ENCODE measurements around the gene SPRING1. TPM values are rescaled to one million over a fixed set of nuclear protein-coding genes. Genes with fewer than 3 reads are reported as not detected.
A peak's percentile ranks its signal among the peaks of the same experiment; 100 is the strongest.

The SPRING1 gene
- total and polyA plus RNA-seq, 2 of the 4 experiments (the other 2 are of a cell fraction): 12.4 to 14.0 TPM

DNA sequence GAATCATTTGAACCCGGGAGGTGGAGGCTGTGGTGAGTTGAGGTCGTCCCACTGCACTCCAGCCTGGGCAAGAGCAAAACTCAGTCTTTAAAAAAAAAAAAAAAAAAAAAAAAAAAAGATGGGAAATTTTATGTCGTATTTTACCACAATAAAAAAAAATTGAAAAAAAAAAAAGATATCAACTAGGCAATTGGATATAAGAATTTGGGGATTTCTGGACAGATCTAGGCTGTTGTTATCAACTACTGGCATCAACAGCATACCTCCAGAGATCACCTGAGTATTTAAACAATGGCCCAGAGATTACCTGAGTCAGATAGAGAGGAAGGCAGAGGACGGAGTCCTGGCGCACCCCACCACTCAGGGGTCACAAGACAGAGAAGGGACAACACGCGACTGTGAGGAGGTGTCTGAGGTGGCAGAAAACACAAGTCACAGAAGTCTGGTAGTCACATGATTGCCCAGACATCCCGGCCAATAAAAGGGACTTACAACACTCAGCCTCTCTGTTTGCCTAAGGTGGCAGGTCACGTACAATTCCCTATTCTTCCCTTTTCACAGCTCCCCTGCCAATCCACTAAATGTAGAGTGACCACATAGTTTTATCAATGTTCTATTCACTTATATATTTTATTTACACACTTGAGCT, 1.8 kb downstream of the SPRING1 start:
- Histone ChIP-seq H4K5ac (ENCODE audit: low read depth, low read length) (no peak overlapping the region), H2AK9ac (replicated peaks; ENCODE audit: low read depth, low read length, poor library complexity) (no peak overlapping the region), H2BK5ac (ENCODE audit: low read depth, low read length, poor library complexity, severe bottlenecking) (no peak overlapping the region), H2AK5ac (ENCODE audit: low read depth, low read length) (no peak overlapping the region), H2BK120ac (ENCODE audit: low read depth, low read length) (no peak overlapping the region), H3K9me1 (ENCODE audit: insufficient read depth, low read length) (peaks cover 8% of the 10 kb centered on the region), H3K79me1 (ENCODE audit: low read depth in 1 of 2, low read length in 2 of 2) (peaks cover 20 to 50% of the 10 kb centered on the region in 2 experiments; a peak in 3 of 4 replicates), H3K9me3 (ENCODE audit: control insufficient read depth, insufficient read depth, low read length) (no peaks in the 10 kb centered on the region), H4K8ac (ENCODE audit: low read depth in 2 of 2, low read length in 2 of 2) (no peak overlapping the region), H3K4me2 (ENCODE audit: low read depth, low read length) (peak overlapping the region; percentile 31; the same call in 1 of the 2 replicates), H3K27ac (ENCODE audit: insufficient read depth, low read length) (no peak overlapping the region), H3K4ac (ENCODE audit: low read depth, low read length) (no peak overlapping the region), H3K56ac (ENCODE audit: extremely low read depth, insufficient read depth, low read length) (no peak overlapping the region), H3K4me1 (ENCODE audit: control insufficient read depth, insufficient read depth, low read length) (peaks cover 2% of the 10 kb centered on the region; the same call in 1 of the 2 replicates), H3K36me3 (ENCODE audit: control insufficient read depth, insufficient read depth, low read length) (peaks cover 1% of the 10 kb centered on the region), H2BK20ac (ENCODE audit: low read depth, low read length) (no peak overlapping the region), H3K14ac (replicated peaks; ENCODE audit: low read depth, low read length) (no peak overlapping the region), H3K9ac (ENCODE audit: low read depth, low read length) (no peak overlapping the region), H3K23ac (ENCODE audit: low read depth, low read length) (0 out of 2 replicates have a peak overlapping the region, but pooled peaks have one; percentile 37), H3K27me3 (ENCODE audit: control insufficient read depth, insufficient read depth, low read length) (no peaks in the 10 kb centered on the region), H4K20me1 (ENCODE audit: insufficient read depth, low read length) (peaks cover 9% of the 10 kb centered on the region; the same call in 1 of the 2 replicates), H2BK15ac (ENCODE audit: low read depth, low read length) (no peak overlapping the region), H3K18ac (ENCODE audit: low read depth, low read length) (no peak overlapping the region), H2AFZ (replicated peaks; ENCODE audit: low read length, poor library complexity) (no peak overlapping the region), H3K4me3 (ENCODE audit: insufficient read depth, low read depth, low read length) (no peak overlapping the region), H4K91ac (ENCODE audit: insufficient read depth, low read depth, low read length) (no peak overlapping the region)
- POLR2A ChIA-PET (ENCODE audit: unreplicated experiment): no interaction called here
- DNase-seq (no peak), ATAC-seq (ENCODE audit: low read depth) (no peak)
- dilution Hi-C loops (cut with HindIII; ENCODE audit: low sequenced_read_pairs, unreplicated experiment) (no loop called here), intact Hi-C loops (cut with micrococcal nuclease) (no loop called here), in situ Hi-C loops (cut with MboI; ENCODE audit: low sequenced_read_pairs) (no loop called here)
- TF ChIP-seq BHLHE40 (IDR thresholded peaks at IDR 0.05; ENCODE audit: low read depth, low read length) (no peak), POLR2A (IDR thresholded peaks at IDR 0.05; ENCODE audit: low read depth, low read length) (no peak), ELK1 (IDR thresholded peaks at IDR 0.05; ENCODE audit: borderline replicate concordance, low read depth, low read length) (no peak), NFE2L2 (IDR thresholded peaks at IDR 0.05; ENCODE audit: low read depth, low read length) (no peak), RCOR1 (IDR thresholded peaks at IDR 0.05; ENCODE audit: insufficient replicate concordance, low read length) (no peak), MAFK (IDR thresholded peaks at IDR 0.05; ENCODE audit: low read depth, low read length) (no peak), CHD1 (IDR thresholded peaks at IDR 0.05; ENCODE audit: low read depth, low read length) (no peak), RFX5 (IDR thresholded peaks at IDR 0.05; ENCODE audit: low read depth, low read length) (no peak), SMC3 (IDR thresholded peaks at IDR 0.05; ENCODE audit: low read depth, low read length) (no peak), RAD21 (IDR thresholded peaks at IDR 0.05; ENCODE audit: low read length) (no peak), CEBPB (IDR thresholded peaks at IDR 0.05; ENCODE audit: low read depth, low read length) (no peak), USF2 (IDR thresholded peaks at IDR 0.05; ENCODE audit: low read depth, low read length) (no peak), MAZ (IDR thresholded peaks at IDR 0.05; ENCODE audit: borderline replicate concordance, low read depth, low read length) (no peak), MXI1 (IDR thresholded peaks at IDR 0.05; ENCODE audit: borderline replicate concordance, low read depth, low read length) (no peak), FOS (IDR thresholded peaks at IDR 0.05; ENCODE audit: low read depth, low read length) (no peak), CTCF (conservative IDR thresholded peaks at IDR 0.05; ENCODE audit: low read depth, low read length) (no peak)
- no CpG with 5 or more reads among the region's 9 CpGs for WGBS, 2 experiments (ENCODE audit: extremely low coverage in 2 of 2, insufficient read length in 1 of 2)
- CTCF ChIA-PET: no interaction called here
- BruUV-seq (replicated peaks): no TSS peak
